ENCODE data around the gene MYO1C.

Gene MYO1C

DNA sequence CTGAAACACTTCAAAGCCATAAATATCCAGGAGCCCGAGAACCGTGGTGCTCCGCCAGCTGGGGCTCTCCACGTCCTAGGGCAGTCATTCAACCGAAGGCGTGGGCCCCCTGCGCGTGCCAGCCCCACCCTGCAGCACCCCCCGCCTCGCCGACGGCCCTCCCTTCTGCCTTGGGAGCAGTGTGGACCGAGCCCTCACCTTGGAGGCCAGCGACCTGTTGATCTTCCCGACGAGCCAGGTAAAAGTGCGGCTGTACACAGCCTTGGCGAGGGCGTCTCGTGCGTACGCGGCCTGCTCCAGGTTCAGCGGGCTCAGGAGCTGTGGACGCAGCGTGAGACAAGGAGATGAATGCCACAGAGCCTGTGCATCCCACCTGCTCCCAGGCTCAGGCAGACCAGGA is 14.1 kb downstream of the MYO1C start:
- in situ Hi-C loops (cut with HindIII; ENCODE audit: low sequenced_read_pairs) = no loop called here
- no peak overlapping the region for H3K4me3 ChIP-seq (ENCODE audit: low read depth, low read length)
- TF ChIP-seq, protein P1, sequence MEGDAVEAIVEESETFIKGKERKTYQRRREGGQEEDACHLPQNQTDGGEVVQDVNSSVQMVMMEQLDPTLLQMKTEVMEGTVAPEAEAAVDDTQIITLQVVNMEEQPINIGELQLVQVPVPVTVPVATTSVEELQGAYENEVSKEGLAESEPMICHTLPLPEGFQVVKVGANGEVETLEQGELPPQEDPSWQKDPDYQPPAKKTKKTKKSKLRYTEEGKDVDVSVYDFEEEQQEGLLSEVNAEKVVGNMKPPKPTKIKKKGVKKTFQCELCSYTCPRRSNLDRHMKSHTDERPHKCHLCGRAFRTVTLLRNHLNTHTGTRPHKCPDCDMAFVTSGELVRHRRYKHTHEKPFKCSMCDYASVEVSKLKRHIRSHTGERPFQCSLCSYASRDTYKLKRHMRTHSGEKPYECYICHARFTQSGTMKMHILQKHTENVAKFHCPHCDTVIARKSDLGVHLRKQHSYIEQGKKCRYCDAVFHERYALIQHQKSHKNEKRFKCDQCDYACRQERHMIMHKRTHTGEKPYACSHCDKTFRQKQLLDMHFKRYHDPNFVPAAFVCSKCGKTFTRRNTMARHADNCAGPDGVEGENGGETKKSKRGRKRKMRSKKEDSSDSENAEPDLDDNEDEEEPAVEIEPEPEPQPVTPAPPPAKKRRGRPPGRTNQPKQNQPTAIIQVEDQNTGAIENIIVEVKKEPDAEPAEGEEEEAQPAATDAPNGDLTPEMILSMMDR (IDR thresholded peaks at IDR 0.05; ENCODE audit: low read depth, low read length, missing control alignments) = no peak
- no peak for DNase-seq (ENCODE audit: low read depth)

DNA sequence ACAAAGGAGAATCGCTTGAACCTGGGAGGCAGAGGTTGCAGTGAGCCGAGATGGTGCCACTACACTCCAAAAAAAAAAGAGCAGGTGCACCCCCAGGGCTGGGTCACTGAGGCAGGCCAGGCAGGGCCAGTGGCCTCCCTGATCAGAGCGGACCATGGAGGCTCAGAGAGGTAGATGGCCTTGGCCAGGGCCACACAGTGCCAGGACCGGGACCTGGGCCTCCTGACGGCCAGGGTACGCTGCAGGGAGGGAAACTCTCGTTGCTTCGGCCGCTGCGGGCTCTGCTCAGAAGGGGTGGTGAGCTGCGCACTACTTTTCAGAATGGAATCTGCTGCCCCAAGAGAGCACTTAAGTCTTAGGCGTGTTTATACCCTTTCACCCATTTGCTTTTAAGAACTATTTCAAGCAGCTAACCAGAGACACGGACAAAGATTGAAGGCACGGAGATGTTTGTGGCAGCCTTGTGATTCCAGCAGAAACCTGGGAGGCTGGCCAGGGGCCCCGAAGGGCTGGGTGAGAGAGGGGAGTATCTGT is 17.1 kb downstream of the MYO1C start:
- in situ Hi-C loops (cut with HindIII; ENCODE audit: low sequenced_read_pairs) = no loop called here
- TF ChIP-seq, protein P1 (IDR thresholded peaks at IDR 0.05; ENCODE audit: low read depth, low read length, missing control alignments) = no peak
- H3K4me3 ChIP-seq (ENCODE audit: low read depth, low read length) = no peak overlapping the region
- DNase-seq (ENCODE audit: low read depth) = no peak

DNA sequence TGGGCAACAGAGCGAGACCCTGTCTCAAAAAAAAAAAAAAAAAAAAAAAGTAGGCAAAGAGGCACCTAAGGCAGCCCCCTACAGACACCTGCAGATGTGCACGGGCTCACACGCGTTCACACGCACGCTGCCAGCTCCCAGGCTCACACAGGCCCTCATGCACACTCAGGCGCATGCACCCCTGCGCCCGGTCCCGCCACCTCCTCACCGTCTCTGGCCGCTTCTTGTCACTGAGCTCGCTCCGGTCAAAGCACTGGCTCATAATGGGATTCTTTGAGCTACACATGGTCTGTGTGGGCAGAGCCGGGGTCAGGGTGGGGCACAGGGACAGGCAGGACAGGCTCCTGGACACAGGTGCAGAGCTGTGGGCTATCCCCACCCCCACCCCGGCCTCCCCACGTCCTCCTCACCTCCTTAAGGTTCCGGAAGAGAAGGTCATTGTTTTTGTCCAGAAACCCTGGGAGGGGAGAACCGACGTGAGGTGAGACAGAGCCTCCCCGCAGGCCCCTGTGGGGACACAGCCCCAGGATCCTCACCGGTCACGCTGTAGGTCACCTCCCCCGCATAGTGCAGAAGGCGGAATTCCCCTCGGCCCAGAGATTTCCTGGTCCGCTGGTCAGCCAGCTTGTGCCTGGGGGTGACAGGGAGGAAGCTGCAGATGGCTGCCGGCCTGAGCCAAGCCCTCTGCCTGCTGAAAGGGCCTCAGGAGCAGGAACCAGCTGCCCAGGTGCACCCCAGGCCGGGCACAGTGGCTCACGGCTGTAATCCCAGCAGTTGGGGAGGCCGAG is 17.9 kb downstream of the MYO1C start:
- H3K4me3 ChIP-seq (ENCODE audit: low read depth, low read length) = no peak overlapping the region
- in situ Hi-C loops (cut with HindIII; ENCODE audit: low sequenced_read_pairs) = no loop called here
- no peak for DNase-seq (ENCODE audit: low read depth)
- TF ChIP-seq, protein P1 (IDR thresholded peaks at IDR 0.05; ENCODE audit: low read depth, low read length, missing control alignments) = no peak

DNA sequence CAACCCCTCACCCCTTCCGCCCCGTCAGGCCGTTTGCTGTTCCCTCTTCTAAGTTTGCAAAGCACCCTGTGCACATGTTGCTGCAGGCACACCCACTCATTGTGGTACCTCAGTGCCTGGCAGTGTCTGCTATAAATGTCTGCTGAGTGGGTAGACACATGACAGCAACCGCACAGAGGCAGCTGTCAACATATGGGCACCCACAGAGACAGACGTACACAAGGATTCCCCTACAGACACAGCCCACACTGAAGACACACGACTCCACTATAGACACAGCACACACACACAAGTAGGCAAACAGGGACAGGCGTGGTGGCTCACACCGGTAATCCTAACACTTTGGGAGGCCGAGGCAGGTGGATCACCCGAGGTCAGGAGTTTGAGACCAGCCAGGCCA is 18.6 kb downstream of the MYO1C start:
- H3K4me3 ChIP-seq (ENCODE audit: low read depth, low read length) = no peak overlapping the region
- DNase-seq (ENCODE audit: low read depth) = no peak
- TF ChIP-seq, protein P1 (IDR thresholded peaks at IDR 0.05; ENCODE audit: low read depth, low read length, missing control alignments) = no peak
- in situ Hi-C loops (cut with HindIII; ENCODE audit: low sequenced_read_pairs) = no loop called here

DNA sequence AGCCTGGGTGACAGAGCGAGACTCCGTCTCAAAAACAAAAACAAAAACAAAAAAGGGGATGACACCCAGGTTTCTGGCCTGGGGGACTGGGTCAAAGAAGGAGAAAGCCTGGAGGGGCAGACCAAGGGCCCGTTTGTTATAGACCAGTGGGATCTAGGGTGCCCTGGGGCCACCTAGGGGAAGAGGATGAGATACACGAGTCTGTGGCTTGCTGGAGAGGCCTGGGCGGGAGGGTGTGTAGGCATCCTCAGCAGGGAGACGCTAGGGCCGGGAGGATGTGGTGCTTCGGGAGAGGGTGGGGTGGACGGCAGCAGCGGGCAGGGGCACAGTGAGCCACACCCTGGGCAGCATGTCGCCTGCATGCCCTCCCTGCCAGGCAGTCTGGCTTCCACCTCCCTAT is 19.3 kb downstream of the MYO1C start:
- H3K4me3 ChIP-seq (ENCODE audit: low read depth, low read length) = no peak overlapping the region
- TF ChIP-seq, protein P1 (IDR thresholded peaks at IDR 0.05; ENCODE audit: low read depth, low read length, missing control alignments) = no peak
- in situ Hi-C loops (cut with HindIII; ENCODE audit: low sequenced_read_pairs) = no loop called here
- no peak for DNase-seq (ENCODE audit: low read depth)

DNA sequence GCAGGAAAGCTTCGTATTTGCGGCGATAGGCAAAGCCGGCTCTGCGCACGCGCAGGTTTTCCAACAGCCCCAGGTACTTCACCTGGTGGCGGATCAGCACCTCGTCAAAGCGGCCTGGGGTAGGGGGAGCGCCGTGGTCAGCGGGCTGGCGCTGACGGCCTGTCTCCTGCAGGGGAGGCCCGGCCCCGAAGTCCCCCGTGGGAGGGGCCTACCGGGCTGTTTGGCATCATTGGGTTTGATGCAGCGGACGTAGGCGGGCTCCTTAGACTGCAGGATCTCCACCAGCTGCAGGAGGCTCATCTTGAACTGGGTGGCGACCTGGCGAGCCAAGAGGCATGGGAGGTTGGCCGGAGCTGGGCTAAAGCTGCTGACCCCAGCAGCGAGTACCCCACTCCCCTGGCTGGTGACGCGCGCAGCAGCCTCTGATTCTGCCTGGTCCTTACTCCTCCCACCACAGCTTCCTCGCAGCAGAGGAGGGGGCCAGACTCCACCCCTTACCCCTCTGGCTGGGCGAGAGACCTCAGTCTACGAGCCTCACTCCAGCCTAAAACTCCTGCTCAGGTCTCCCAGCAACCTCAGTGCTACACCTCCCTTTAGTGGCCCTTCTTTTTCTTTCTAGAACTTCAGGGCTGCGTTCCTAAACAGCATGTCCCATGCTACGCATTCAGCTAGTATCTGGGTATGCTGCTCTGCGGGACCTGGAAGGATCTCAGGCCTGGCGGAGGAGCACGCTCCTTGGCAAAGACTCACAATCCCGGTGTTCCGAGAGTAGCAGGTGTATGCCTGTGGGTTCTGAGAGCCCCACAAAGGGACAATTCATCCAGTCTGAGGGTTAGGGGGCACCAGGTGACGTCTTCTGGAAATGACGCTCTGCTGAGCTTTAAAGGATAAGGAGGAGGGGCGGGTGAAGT is 20.3 kb downstream of the MYO1C start:
- DNase-seq (ENCODE audit: low read depth) = no peak
- in situ Hi-C loops (cut with HindIII; ENCODE audit: low sequenced_read_pairs) = no loop called here
- H3K4me3 ChIP-seq (ENCODE audit: low read depth, low read length) = no peak overlapping the region
- TF ChIP-seq, protein P1 (IDR thresholded peaks at IDR 0.05; ENCODE audit: low read depth, low read length, missing control alignments) = no peak

Data from astrocyte of the cerebellum (primary cell).